A673 (cell line): ENCODE results near the gene OLFM4.

ENCODE experiments used
- CTCF ChIP-seq: fragments of 300-800, 200-600 bp; sonication (generic); conservative IDR thresholded peaks from 2 replicates; pipeline ENCODE4 v1.5.1; 2017; ENCODE audit warnings: low read depth, mild to moderate bottlenecking, antibody characterized with exemption, low read length, moderate library complexity, mixed read lengths
- EZH2 ChIP-seq: fragments of 200-600 bp; sonication (generic); IDR thresholded peaks from 2 replicates; pipeline ENCODE4 v1.6.1; 2017; ENCODE audit warnings: borderline replicate concordance, low read depth, mild to moderate bottlenecking, mixed read lengths, antibody characterized with exemption, low read length; ENCODE audit not compliant: poor library complexity, severe bottlenecking

- TF ChIP-seq EZH2 = no peak
- no peak for TF ChIP-seq CTCF
These were observed 9.6 kb upstream of the OLFM4 start for GRCh38 chr13:53018690-53019647.
